Measurements from ENCODE around the gene GIMAP1.
"Not testable (repeated sequence)": the region's sequence is repeated elsewhere in the genome, so short reads cannot be mapped to it uniquely, and the experiment has no call there.

DNA sequence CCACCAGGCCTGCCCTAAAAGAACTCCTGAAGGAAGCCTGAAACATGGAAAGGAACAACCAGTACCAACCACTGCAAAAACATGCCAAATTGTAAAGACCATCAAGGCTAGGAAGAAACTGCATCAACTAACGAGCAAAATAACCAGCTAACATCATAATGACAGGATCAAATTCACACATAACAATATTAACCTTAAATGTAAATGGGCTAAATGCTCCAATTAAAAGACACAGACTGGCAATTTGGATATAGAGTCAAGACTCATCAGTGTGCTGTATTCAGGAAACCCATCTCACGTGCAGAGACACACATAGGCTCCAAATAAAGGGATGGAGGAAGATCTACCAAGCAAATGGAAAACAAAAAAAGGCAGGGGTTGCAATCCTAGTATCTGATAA lies 36.0 kb upstream of the GIMAP1 start:
- TF ChIP-seq, protein P1, sequence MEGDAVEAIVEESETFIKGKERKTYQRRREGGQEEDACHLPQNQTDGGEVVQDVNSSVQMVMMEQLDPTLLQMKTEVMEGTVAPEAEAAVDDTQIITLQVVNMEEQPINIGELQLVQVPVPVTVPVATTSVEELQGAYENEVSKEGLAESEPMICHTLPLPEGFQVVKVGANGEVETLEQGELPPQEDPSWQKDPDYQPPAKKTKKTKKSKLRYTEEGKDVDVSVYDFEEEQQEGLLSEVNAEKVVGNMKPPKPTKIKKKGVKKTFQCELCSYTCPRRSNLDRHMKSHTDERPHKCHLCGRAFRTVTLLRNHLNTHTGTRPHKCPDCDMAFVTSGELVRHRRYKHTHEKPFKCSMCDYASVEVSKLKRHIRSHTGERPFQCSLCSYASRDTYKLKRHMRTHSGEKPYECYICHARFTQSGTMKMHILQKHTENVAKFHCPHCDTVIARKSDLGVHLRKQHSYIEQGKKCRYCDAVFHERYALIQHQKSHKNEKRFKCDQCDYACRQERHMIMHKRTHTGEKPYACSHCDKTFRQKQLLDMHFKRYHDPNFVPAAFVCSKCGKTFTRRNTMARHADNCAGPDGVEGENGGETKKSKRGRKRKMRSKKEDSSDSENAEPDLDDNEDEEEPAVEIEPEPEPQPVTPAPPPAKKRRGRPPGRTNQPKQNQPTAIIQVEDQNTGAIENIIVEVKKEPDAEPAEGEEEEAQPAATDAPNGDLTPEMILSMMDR (IDR thresholded peaks at IDR 0.05; ENCODE audit: poor library complexity, severe bottlenecking) = not testable (repeated sequence)
- TF ChIP-seq EZH2 (IDR thresholded peaks at IDR 0.05; ENCODE audit: borderline replicate concordance, insufficient read depth, low read length, poor library complexity, severe bottlenecking); POLR2AphosphoS5 (IDR thresholded peaks at IDR 0.05); MXI1 (conservative IDR thresholded peaks at IDR 0.05; ENCODE audit: poor library complexity, severe bottlenecking); RAD21 (conservative IDR thresholded peaks at IDR 0.05); TAF1 (IDR thresholded peaks at IDR 0.05; ENCODE audit: low read depth); REST (IDR thresholded peaks at IDR 0.05; ENCODE audit: borderline replicate concordance); SMC3 (conservative IDR thresholded peaks at IDR 0.05; ENCODE audit: poor library complexity): not testable (repeated sequence)
